HG03565 (cell line): ENCODE measurements around the gene PROC.

Source experiments
- ATAC-seq: cut with Tn5 transposase; IDR thresholded peaks from one replicate; pipeline ENCODE4 v1.9.1; 2021; ENCODE audit warnings: mild to moderate bottlenecking, moderate library complexity; ENCODE audit not compliant: unreplicated experiment

Gene PROC

DNA sequence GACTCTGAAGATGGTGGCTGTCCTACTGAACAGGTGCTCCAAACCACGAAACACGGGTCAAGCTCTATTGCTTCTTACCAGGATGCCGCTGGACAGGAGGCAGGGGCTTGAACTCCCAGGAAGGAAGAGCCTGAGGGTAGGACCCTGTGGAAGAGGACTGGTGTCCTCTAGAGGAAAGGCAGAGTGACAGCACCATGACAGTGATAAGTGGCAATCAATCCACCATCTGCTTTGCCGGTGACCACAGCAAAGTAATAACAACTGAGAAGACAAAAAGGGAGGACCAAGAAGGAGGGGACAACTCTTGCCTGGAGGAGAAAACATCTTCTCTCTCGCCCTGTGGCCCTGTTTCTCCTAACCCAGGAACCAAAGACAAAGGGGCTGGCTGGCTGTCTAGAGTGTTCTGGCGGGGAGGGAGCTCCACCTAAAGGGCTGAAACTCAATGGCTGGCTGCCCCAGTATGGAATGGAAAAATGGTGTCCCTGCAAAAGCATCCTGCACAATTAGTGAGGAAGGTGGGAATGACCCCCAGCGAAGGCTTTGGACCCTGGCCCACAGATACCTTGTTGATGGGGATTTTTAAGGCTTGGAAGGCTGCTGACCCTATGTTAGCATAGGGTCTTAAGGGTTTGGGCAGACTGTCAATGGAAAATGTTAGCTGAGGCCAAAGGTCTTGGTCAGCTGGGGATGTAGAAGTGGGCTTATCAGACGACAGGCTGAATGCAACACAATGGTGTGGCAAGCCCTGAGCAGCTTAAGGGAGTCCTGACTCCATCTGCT is 35.4 kb downstream of the PROC start:
- ATAC-seq: no peak

GRCh38 chr2:127454595-127455565 is 36.7 kb downstream of the PROC start:
- ATAC-seq: no peak

GRCh38 chr2:127455566-127456493 is 37.6 kb downstream of the PROC start:
- ATAC-seq: no peak

DNA sequence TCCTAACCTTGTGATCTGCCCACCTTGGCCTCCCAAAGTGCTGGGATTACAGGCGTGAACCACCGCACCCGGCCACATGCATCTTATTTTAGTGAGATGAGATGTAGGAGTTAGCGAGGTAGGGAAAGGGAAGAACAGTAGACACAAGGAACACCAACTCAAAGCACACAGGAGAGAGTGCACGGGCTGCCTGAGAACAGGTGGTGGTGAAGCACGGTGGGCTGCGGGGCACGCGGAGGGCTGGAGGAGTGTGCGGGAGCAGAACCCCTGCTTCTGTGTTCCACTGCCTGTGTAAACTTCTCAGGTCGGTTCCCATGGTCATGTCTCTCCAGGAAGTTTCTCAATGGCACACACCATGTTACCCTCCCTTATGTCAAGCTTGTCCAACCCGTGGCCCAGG is 38.7 kb downstream of the PROC start:
- no peak for ATAC-seq

- no peak for ATAC-seq
Measured at GRCh38 chr2:127462461-127462860, 44.2 kb downstream of the PROC start.

GRCh38 chr2:127463155-127463991 is 45.1 kb downstream of the PROC start:
- no peak for ATAC-seq

- ATAC-seq: no peak
Measured at GRCh38 chr2:127464470-127465257, 46.4 kb downstream of the PROC start.

DNA sequence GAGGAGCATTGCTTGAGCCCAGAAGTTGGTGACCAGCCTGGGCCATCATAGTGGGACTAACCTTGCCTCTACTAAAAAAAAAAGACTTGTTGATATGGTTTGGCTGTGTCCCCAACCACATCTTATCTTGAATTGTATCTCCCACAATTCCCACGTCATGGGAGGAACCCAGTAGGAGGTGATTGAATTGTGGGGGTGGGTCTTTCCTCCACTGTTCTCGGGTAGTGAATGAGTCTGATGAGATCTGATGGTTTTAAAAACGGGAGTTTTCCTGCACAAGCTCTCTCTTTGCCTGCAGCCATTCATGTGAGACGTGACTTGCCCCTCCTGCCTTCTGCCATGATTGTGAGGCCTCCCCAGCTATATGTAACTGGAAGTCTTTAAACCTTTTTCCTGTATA is 47.0 kb downstream of the PROC start:
- ATAC-seq: no peak

GRCh38 chr2:127469051-127469450 is 50.8 kb downstream of the PROC start:
- ATAC-seq: no peak

- ATAC-seq: no peak
Measured at GRCh38 chr2:127469974-127470373, 51.7 kb downstream of the PROC start.

GRCh38 chr2:127471286-127471988 is 53.2 kb downstream of the PROC start:
- ATAC-seq: no peak

- no peak for ATAC-seq
Measured at GRCh38 chr2:127472268-127472667, 54.0 kb downstream of the PROC start.

GRCh38 chr2:127475788-127476187 is 57.6 kb downstream of the PROC start:
- ATAC-seq: no peak
